K562 (cell line): ENCODE data around the gene POLDIP3. TPM values are rescaled to one million over a fixed set of nuclear protein-coding genes. Genes with fewer than 3 reads are reported as not detected.

Experiments used
- FIP1L1 ChIP-seq: fragments of 200-400 bp; formaldehyde crosslinking; IDR thresholded peaks from 2 replicates; pipeline ENCODE4 v1.6.1; 2018; ENCODE audit warnings: mild to moderate bottlenecking, low read depth, low read length; ENCODE audit not compliant: poor library complexity, severe bottlenecking
- FOSL1 ChIP-seq: fragments of 200-800 bp; sonication (Bioruptor generic); conservative IDR thresholded peaks from 2 replicates; pipeline ENCODE4 v1.6.1; 2016; ENCODE audit warnings: missing genetic modification characterization, missing compliant biosample characterization
- KDM5B ChIP-seq: fragments of 200-600 bp; sonication (generic); IDR thresholded peaks from 2 replicates; pipeline ENCODE4 v1.6.1; 2012; ENCODE audit warnings: low read depth, mild to moderate bottlenecking, moderate library complexity, low read length, control low read depth, inconsistent platforms; ENCODE audit not compliant: insufficient replicate concordance
- SREBF2 ChIP-seq: sonication (generic); formaldehyde crosslinking; IDR thresholded peaks from 2 replicates; pipeline ENCODE4 v1.4.0; 2020; ENCODE audit warnings: mild to moderate bottlenecking, missing genetic modification reagents
- ZNF644 ChIP-seq: fragments of 200-800 bp; sonication (Bioruptor generic); IDR thresholded peaks from 2 replicates; pipeline ENCODE4 v1.6.1; 2016; ENCODE audit warnings: low read depth, missing genetic modification characterization, missing compliant biosample characterization
- polyA plus RNA-seq, 8 experiments: library from polyadenylated mRNA; depleted of rRNA in 4 of 8; stranded (reverse) in 5 of 8; unstranded in 3 of 8; fragments of >200 nt; fragmentation: Nextera tagmentation in 2 of 8; fragmentation: Illumina TruSeq in 1 of 8; extraction: Ambion mirVana in 2 of 8; extraction: Trizol in 1 of 8; gene quantifications; 2 replicates each; pipeline versions ENCODE4 v1.2.1 to v1.2.3, GENCODE V29; 2011 to 2014; ENCODE audit warnings: inconsistent platforms in 1 of 8, missing spikeins in 1 of 8
- total RNA-seq, 7 experiments: library from RNA; depleted of rRNA in 6 of 7; stranded (reverse); fragments of >200 nt in 6 of 7; fragmentation: Illumina TruSeq in 2 of 7; extraction: Trizol in 2 of 7; gene quantifications; 2 replicates each; pipeline versions ENCODE4 v1.2.1 to v1.2.3, GENCODE V29; 2011 to 2021; ENCODE audit warnings: low replicate concordance in 1 of 7
- TF ChIP-seq, protein P1 (sequence below): sonication (generic); formaldehyde crosslinking; IDR thresholded peaks from 2 replicates; pipeline ENCODE4 v1.8.0; 2023; ENCODE audit warnings: mild to moderate bottlenecking, missing genetic modification reagents

POLDIP3 gene
- total and polyA plus RNA-seq, 9 of the 15 experiments (the other 6 are each of a cell fraction or from before 2014, with no cell fraction given), result 14.3 to 53.0 (median 26.3) TPM

DNA sequence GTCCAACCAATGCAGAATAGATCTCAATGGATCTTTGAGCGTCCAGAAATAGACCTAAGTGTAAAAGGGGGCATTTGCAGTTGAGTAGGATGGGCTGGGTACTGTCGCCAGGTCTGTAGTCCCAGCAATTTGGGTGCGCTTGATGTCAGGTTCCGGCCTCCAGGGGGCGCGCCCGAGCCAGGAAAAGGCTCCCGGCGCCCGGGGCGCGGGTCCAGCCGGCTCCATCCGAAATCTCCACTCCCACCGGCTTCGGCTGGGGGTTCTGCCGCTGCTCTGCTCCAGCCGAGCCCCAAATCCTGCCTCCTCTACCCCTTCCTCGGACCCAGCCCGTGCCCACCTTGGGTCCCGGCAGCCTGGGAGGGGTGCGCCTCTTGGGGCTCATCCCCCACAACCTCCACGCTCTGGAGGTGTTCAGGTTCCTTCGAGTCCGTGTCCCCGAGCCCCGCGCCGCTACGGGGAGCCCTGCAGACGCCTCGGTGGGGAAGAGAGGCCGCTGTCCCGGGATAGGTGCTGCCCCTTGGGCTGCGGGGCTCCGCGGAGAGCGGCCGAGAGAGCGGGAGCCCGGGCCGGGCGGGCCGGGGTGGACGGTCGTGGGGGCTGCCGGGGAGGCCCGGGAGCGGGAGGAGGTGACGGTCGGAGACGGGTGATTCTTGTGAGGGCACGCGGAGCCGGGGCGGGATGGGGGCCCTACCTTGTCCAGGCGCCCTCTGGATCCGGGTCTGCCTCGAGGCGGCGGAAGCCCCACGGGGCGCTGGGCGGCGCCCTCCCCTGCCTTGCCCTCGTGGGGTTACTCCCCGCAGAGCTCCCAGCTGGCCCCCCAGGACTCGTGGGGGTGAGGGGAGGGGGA lies 47.5 kb upstream of the POLDIP3 start (continued):
- TF ChIP-seq, protein P1, sequence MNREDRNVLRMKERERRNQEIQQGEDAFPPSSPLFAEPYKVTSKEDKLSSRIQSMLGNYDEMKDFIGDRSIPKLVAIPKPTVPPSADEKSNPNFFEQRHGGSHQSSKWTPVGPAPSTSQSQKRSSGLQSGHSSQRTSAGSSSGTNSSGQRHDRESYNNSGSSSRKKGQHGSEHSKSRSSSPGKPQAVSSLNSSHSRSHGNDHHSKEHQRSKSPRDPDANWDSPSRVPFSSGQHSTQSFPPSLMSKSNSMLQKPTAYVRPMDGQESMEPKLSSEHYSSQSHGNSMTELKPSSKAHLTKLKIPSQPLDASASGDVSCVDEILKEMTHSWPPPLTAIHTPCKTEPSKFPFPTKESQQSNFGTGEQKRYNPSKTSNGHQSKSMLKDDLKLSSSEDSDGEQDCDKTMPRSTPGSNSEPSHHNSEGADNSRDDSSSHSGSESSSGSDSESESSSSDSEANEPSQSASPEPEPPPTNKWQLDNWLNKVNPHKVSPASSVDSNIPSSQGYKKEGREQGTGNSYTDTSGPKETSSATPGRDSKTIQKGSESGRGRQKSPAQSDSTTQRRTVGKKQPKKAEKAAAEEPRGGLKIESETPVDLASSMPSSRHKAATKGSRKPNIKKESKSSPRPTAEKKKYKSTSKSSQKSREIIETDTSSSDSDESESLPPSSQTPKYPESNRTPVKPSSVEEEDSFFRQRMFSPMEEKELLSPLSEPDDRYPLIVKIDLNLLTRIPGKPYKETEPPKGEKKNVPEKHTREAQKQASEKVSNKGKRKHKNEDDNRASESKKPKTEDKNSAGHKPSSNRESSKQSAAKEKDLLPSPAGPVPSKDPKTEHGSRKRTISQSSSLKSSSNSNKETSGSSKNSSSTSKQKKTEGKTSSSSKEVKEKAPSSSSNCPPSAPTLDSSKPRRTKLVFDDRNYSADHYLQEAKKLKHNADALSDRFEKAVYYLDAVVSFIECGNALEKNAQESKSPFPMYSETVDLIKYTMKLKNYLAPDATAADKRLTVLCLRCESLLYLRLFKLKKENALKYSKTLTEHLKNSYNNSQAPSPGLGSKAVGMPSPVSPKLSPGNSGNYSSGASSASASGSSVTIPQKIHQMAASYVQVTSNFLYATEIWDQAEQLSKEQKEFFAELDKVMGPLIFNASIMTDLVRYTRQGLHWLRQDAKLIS (CRISPR knock-in tag), result no peak
- peak; percentile 51 for TF ChIP-seq FIP1L1
- TF ChIP-seq SREBF2 (CRISPR knock-in tag), result no peak
- no peak for TF ChIP-seq FOSL1 (tag)
- TF ChIP-seq KDM5B, result peak; percentile 54
- TF ChIP-seq ZNF644 (tag), result no peak
- TF ChIP-seq, all 486 proteins: peak for 25
